SU-DHL-6 (cell line): ENCODE results near the gene KLHL7.
A peak's percentile ranks its signal among the peaks of the same experiment; 100 is the strongest.

Experiments
- H2AFZ ChIP-seq: fragments of 200-600 bp; sonication (generic); 2 replicates; pipeline ENCODE4 v1.6.1; 2014; ENCODE audit warnings: low read depth, mild to moderate bottlenecking, moderate library complexity, mixed read lengths, antibody characterized with exemption, low read length; ENCODE audit not compliant: severe bottlenecking
- H3F3A ChIP-seq: fragments of 200-600 bp; shearing (Covaris generic); 2 replicates; pipeline ENCODE4 v1.6.0; 2016; ENCODE audit warnings: antibody characterized with exemption, mild to moderate bottlenecking; ENCODE audit not compliant: insufficient read depth
- H3K27ac ChIP-seq: fragments of 200-600 bp; sonication (generic); 2 replicates; pipeline ENCODE4 v1.5.1; 2016; ENCODE audit warnings: low read depth, mild to moderate bottlenecking, low read length, moderate library complexity, mixed read lengths
- H3K27me3 ChIP-seq: fragments of 200-600 bp; sonication (generic), shearing (Covaris generic); 2 replicates; pipeline ENCODE4 v1.6.0; 2014; ENCODE audit warnings: mild to moderate bottlenecking, low read length
- H3K36me3 ChIP-seq: fragments of 200-600 bp; sonication (generic); 2 replicates; pipeline ENCODE4 v1.6.1; 2014; ENCODE audit warnings: mild to moderate bottlenecking, low read length, mixed read lengths
- H3K4me2 ChIP-seq: fragments of 300-600, 200-600 bp; shearing (Covaris generic), sonication (generic); 2 replicates; pipeline ENCODE4 v1.6.0; 2014; ENCODE audit warnings: low read length, low read depth, mild to moderate bottlenecking; ENCODE audit not compliant: poor library complexity, severe bottlenecking
- H3K4me3 ChIP-seq: fragments of 200-600 bp; sonication (generic); 2 replicates; pipeline ENCODE4 v1.5.1; 2014; ENCODE audit warnings: antibody characterized with exemption, low read length, mild to moderate bottlenecking, mixed read lengths; ENCODE audit not compliant: insufficient read depth, poor library complexity, severe bottlenecking
- H3K79me2 ChIP-seq: fragments of 200-600 bp; sonication (generic); 2 replicates; pipeline ENCODE4 v1.6.1; 2014; ENCODE audit warnings: mild to moderate bottlenecking, low read length, moderate library complexity; ENCODE audit not compliant: insufficient read depth
- H3K9ac ChIP-seq: fragments of 200-600 bp; sonication (generic); 2 replicates; pipeline ENCODE4 v1.7.0; 2014; ENCODE audit warnings: mild to moderate bottlenecking, low read length
- H3K9me2 ChIP-seq: fragments of 200-600 bp; sonication (generic); replicated peaks from 2 replicates; pipeline ENCODE4 v1.6.1; 2014; ENCODE audit warnings: low read length; ENCODE audit not compliant: insufficient read depth
- H3K9me3 ChIP-seq: fragments of 200-600 bp; sonication (generic); 2 replicates; pipeline ENCODE4 v1.6.1; 2014; ENCODE audit warnings: low read length, mixed read lengths; ENCODE audit not compliant: insufficient read depth
- H4K20me1 ChIP-seq: fragments of 200-600 bp; sonication (generic); 2 replicates; pipeline ENCODE4 v1.6.1; 2014; ENCODE audit warnings: low read depth, mild to moderate bottlenecking, antibody characterized with exemption, low read length, moderate library complexity, mixed read lengths
- EZH2phosphoT487 ChIP-seq: fragments of 200-600 bp; sonication (generic), shearing (Covaris generic); conservative IDR thresholded peaks from 2 replicates; pipeline ENCODE4 v1.6.1; 2018; ENCODE audit warnings: mild to moderate bottlenecking, antibody characterized with exemption, low read length, moderate library complexity, mixed read lengths
- TF ChIP-seq, protein P1 (sequence below): fragments of 200-600 bp; sonication (generic); IDR thresholded peaks from one replicate; pipeline ENCODE4 v1.5.1; 2017; ENCODE audit warnings: antibody characterized with exemption, mild to moderate bottlenecking, low read length, moderate library complexity; ENCODE audit not compliant: insufficient read depth, poor library complexity, severe bottlenecking

The KLHL7 gene

GRCh38 chr7:23105644-23106056 lies at the start of gene KLHL7:
Gene KLHL7, plus strand, starts transcription at chr7:23105785. Its CDS starts 242 bp downstream, at chr7:23106027.
- Histone ChIP-seq H3K9me2 (no peaks in the 10 kb centered on the region), H3F3A (0 out of 2 replicates have a peak, but pooled peaks cover 4% of the 10 kb centered on the region), H3K4me3 (peak within 1 kb of the TSS; percentile 73), H2AFZ (peak within 1 kb of the TSS; percentile 90), H3K79me2 (peaks cover 20% of the 10 kb centered on the region), H3K9ac (peak within 1 kb of the TSS; percentile 71), H3K9me3 (no peaks in the 10 kb centered on the region), H4K20me1 (0 out of 2 replicates have a peak, but pooled peaks cover 5% of the 10 kb centered on the region), H3K27me3 (no peaks in the 10 kb centered on the region), H3K4me2 (peak within 1 kb of the TSS; percentile 77), H3K27ac (peak within 1 kb of the TSS; percentile 83), H3K36me3 (0 out of 2 replicates have a peak, but pooled peaks cover 3% of the 10 kb centered on the region)
- TF ChIP-seq EZH2phosphoT487 = no peak
- TF ChIP-seq, protein P1, sequence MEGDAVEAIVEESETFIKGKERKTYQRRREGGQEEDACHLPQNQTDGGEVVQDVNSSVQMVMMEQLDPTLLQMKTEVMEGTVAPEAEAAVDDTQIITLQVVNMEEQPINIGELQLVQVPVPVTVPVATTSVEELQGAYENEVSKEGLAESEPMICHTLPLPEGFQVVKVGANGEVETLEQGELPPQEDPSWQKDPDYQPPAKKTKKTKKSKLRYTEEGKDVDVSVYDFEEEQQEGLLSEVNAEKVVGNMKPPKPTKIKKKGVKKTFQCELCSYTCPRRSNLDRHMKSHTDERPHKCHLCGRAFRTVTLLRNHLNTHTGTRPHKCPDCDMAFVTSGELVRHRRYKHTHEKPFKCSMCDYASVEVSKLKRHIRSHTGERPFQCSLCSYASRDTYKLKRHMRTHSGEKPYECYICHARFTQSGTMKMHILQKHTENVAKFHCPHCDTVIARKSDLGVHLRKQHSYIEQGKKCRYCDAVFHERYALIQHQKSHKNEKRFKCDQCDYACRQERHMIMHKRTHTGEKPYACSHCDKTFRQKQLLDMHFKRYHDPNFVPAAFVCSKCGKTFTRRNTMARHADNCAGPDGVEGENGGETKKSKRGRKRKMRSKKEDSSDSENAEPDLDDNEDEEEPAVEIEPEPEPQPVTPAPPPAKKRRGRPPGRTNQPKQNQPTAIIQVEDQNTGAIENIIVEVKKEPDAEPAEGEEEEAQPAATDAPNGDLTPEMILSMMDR = no peak

GRCh38 chr7:23058408-23059096 lies 47.0 kb upstream of the KLHL7 start:
- no peak overlapping the region for H3K4me3 ChIP-seq
- H3K27me3 ChIP-seq = no peaks in the 10 kb centered on the region
- H3F3A ChIP-seq = no peaks in the 10 kb centered on the region
- no peaks in the 10 kb centered on the region for H3K79me2 ChIP-seq
- H3K27ac ChIP-seq = no peak overlapping the region
- H4K20me1 ChIP-seq = no peaks in the 10 kb centered on the region
- H3K9me2 ChIP-seq = no peaks in the 10 kb centered on the region
- no peak overlapping the region for H3K4me2 ChIP-seq
- H3K9ac ChIP-seq = no peak overlapping the region
- H3K36me3 ChIP-seq = no peaks in the 10 kb centered on the region
- no peak overlapping the region for H2AFZ ChIP-seq
- TF ChIP-seq, protein P1 = no peak
- no peak for TF ChIP-seq EZH2phosphoT487
- no peaks in the 10 kb centered on the region for H3K9me3 ChIP-seq

DNA sequence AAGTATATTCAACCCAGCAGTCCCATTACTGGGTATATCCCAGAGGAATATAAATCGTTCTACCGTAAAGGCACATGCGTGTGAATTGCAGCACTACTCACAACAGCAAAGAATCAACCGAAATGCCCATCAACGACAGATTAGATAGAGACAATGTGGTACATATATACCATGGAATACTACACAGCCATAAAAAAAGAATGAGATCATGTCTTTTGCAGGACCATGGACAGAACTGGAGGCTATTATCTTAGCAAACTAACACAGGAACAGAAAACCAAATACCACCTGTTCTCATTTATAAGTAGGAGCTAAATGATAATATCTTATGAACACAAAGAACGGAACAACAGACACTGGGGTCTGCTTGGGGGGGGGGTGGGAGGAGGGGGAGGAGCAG lies 44.3 kb upstream of the KLHL7 start:
- no peak overlapping the region for H2AFZ ChIP-seq
- no peak overlapping the region for H3K4me2 ChIP-seq

More for the DNA sequence above, 44.3 kb upstream of the KLHL7 start:
- Histone ChIP-seq H3K4me3 (no peak overlapping the region), H3K27me3 (no peaks in the 10 kb centered on the region), H3K36me3 (no peaks in the 10 kb centered on the region), H3F3A (no peaks in the 10 kb centered on the region), H3K9me3 (no peaks in the 10 kb centered on the region), H4K20me1 (no peaks in the 10 kb centered on the region), H3K79me2 (no peaks in the 10 kb centered on the region), H3K27ac (no peak overlapping the region), H3K9me2 (no peaks in the 10 kb centered on the region), H3K9ac (no peak overlapping the region)
- TF ChIP-seq EZH2phosphoT487 = no peak
- TF ChIP-seq, protein P1 = no peak
